K562 (cell line): Measurements from ENCODE around the gene MYO16.

Experiments used
- CTCF ChIP-seq, 3 experiments: IDR thresholded peaks in 2 of 3; conservative IDR thresholded peaks in 1 of 3; 2 replicates each; pipeline ENCODE4 v1.5.1; 2011 to 2012; ENCODE audit warnings: low read length in 3 of 3, mild to moderate bottlenecking in 3 of 3, control low read depth in 2 of 3, improper control_type of control experiment in 1 of 3, inconsistent platforms in 1 of 3, low read depth in 1 of 3, mixed read lengths in 1 of 3, moderate library complexity in 1 of 3; ENCODE audit not compliant: insufficient read depth in 2 of 3
- JUNB ChIP-seq: fragments of 450-650 bp; formaldehyde crosslinking; conservative IDR thresholded peaks from 2 replicates; pipeline ENCODE4 v1.4.0; 2020; ENCODE audit warnings: mild to moderate bottlenecking
- KAT8 ChIP-seq: fragments of 450-650 bp; IDR thresholded peaks from 2 replicates; pipeline ENCODE4 v1.6.1; 2016; ENCODE audit warnings: low read depth, mild to moderate bottlenecking
- MCM5 ChIP-seq: fragments of 450-650 bp; IDR thresholded peaks from 2 replicates; pipeline ENCODE4 v1.6.1; 2016; ENCODE audit warnings: low read depth
- NFATC3 ChIP-seq: fragments of 450-650 bp; IDR thresholded peaks from 2 replicates; pipeline ENCODE4 v1.6.1; 2017; ENCODE audit warnings: mild to moderate bottlenecking
- NFIC ChIP-seq: fragments of 450-650 bp; IDR thresholded peaks from 2 replicates; pipeline ENCODE4 v1.6.1; 2017; ENCODE audit warnings: mild to moderate bottlenecking, inconsistent platforms
- NKRF ChIP-seq: fragments of 450-650 bp; IDR thresholded peaks from 2 replicates; pipeline ENCODE4 v1.6.1; 2016; ENCODE audit warnings: borderline replicate concordance
- PHF20 ChIP-seq: fragments of 450-650 bp; IDR thresholded peaks from 2 replicates; pipeline ENCODE4 v1.6.1; 2018; ENCODE audit not compliant: partially characterized antibody
- SAP30 ChIP-seq: fragments of 200-600 bp; sonication (generic); IDR thresholded peaks from 2 replicates; pipeline ENCODE4 v1.6.1; 2012; ENCODE audit warnings: borderline replicate concordance, low read depth, mild to moderate bottlenecking, moderate library complexity, low read length, control low read depth, inconsistent platforms; ENCODE audit not compliant: insufficient read depth, poor library complexity, severe bottlenecking
- ZNF224 ChIP-seq: sonication (generic); formaldehyde crosslinking; IDR thresholded peaks from 2 replicates; pipeline ENCODE4 v1.8.0; 2022; ENCODE audit warnings: mild to moderate bottlenecking, missing genetic modification reagents
- ZNF511 ChIP-seq: sonication (generic); formaldehyde crosslinking; IDR thresholded peaks from 2 replicates; pipeline ENCODE4 v1.8.0; 2022; ENCODE audit warnings: mild to moderate bottlenecking, missing genetic modification reagents

- TF ChIP-seq ZNF511 (CRISPR knock-in tag) (no peak), MCM5 (no peak), CTCF (IDR thresholded peaks at IDR 0.05 in 2 of 3, conservative IDR thresholded peaks at IDR 0.05 in 1 of 3; ENCODE audit: insufficient read depth in 2 of 3, low read depth in 1 of 3, low read length in 3 of 3) (no peak), NFATC3 (no peak), NFIC (no peak), SAP30 (no peak), JUNB (CRISPR knock-in tag) (no peak), KAT8 (no peak), ZNF224 (CRISPR knock-in tag) (no peak), PHF20 (no peak), NKRF (no peak)
These were observed 318.2 kb downstream of the MYO16 start for GRCh38 chr13:108947551-108948030.
